NCI-H128 (cell line): ENCODE measurements around the gene EGR4.

Experiments
- DNase-seq: peaks from one replicate; lab custom pipeline; 2025; ENCODE audit not compliant: unreplicated experiment; lab: John Stamatoyannopoulos, UW

The EGR4 gene

GRCh38 chr2:73250872-73251846, 42.2 kb downstream of the EGR4 start:
- no peak for DNase-seq

- no peak for DNase-seq
Measured at GRCh38 chr2:73249636-73250035, 43.7 kb downstream of the EGR4 start.

- no peak for DNase-seq
Measured at GRCh38 chr2:73246850-73247249, 46.5 kb downstream of the EGR4 start.

GRCh38 chr2:73244580-73244979, 48.8 kb downstream of the EGR4 start:
- DNase-seq, result no peak

GRCh38 chr2:73243884-73244570, 49.3 kb downstream of the EGR4 start:
- DNase-seq, result no peak
